Neural progenitor cell (in vitro differentiated cells): ENCODE data around the gene UBE2O. TPM values are rescaled to one million over a fixed set of nuclear protein-coding genes. Genes with fewer than 3 reads are reported as not detected.

Experiments
- DNase-seq: peaks from one replicate; pipeline ENCODE4 v3.0.0-alpha.2; 2016; ENCODE audit warnings: low spot score
- H2AFZ ChIP-seq: fragments of 200-600 bp; sonication (generic); replicated peaks from 2 replicates; pipeline ENCODE4 v1.6.1; 2016; ENCODE audit warnings: antibody characterized with exemption
- H3F3A ChIP-seq: fragments of 200-600 bp; sonication (generic); 2 replicates; pipeline ENCODE4 v1.6.1; 2016; ENCODE audit warnings: antibody characterized with exemption, low read depth
- H3K27ac ChIP-seq: fragments of 200-600 bp; sonication (generic); 2 replicates; pipeline ENCODE4 v1.5.1; 2016; ENCODE audit warnings: mild to moderate bottlenecking
- H3K27me3 ChIP-seq: fragments of 200-600 bp; sonication (generic); 2 replicates; pipeline ENCODE4 v1.6.1; 2016; ENCODE audit warnings: mild to moderate bottlenecking, moderate library complexity
- H3K36me3 ChIP-seq: fragments of 200-600 bp; sonication (generic); 2 replicates; pipeline ENCODE4 v1.5.1; 2016
- H3K4me1 ChIP-seq: fragments of 200-600 bp; sonication (generic); 2 replicates; pipeline ENCODE4 v1.6.1; 2016; ENCODE audit warnings: mixed run types
- H3K4me2 ChIP-seq: fragments of 200-600 bp; sonication (generic); 2 replicates; pipeline ENCODE4 v1.6.1; 2016
- H3K4me3 ChIP-seq: fragments of 200-600 bp; sonication (generic); 2 replicates; pipeline ENCODE4 v1.5.1; 2016
- H3K79me2 ChIP-seq: fragments of 200-600 bp; sonication (generic); 2 replicates; pipeline ENCODE4 v1.6.1; 2016; ENCODE audit warnings: low read depth
- H3K9ac ChIP-seq: fragments of 200-600 bp; sonication (generic); 2 replicates; pipeline ENCODE4 v1.6.1; 2016
- H3K9me3 ChIP-seq: fragments of 200-600 bp; sonication (generic); 2 replicates; pipeline ENCODE4 v1.5.1; 2016; ENCODE audit warnings: low read depth
- H4K20me1 ChIP-seq: fragments of 200-600 bp; sonication (generic); 2 replicates; pipeline ENCODE4 v1.6.1; 2016; ENCODE audit warnings: low read depth
- H3K27ac Mint-ChIP-seq: 3 replicates; pipeline ENCODE4 v1.8.0; 2021; ENCODE audit warnings: mixed read lengths
- H3K27me3 Mint-ChIP-seq: 2 replicates; pipeline ENCODE4 v1.8.0; 2022; ENCODE audit warnings: low read depth, mild to moderate bottlenecking, inconsistent platforms, moderate library complexity, mixed read lengths; ENCODE audit not compliant: insufficient read depth
- H3K36me3 Mint-ChIP-seq: 3 replicates; pipeline ENCODE4 v1.8.0; 2021; ENCODE audit warnings: mixed read lengths
- H3K4me1 Mint-ChIP-seq: 3 replicates; pipeline ENCODE4 v1.8.0; 2021; ENCODE audit warnings: mixed read lengths
- H3K4me3 Mint-ChIP-seq: 3 replicates; pipeline ENCODE4 v1.8.0; 2021; ENCODE audit warnings: mild to moderate bottlenecking, moderate library complexity, mixed read lengths
- H3K9me3 Mint-ChIP-seq: 3 replicates; pipeline ENCODE4 v1.8.0; 2020; ENCODE audit warnings: mixed read lengths
- EZH2 ChIP-seq: fragments of 200-600 bp; sonication (generic); IDR thresholded peaks from 2 replicates; pipeline ENCODE4 v1.6.1; 2017; ENCODE audit warnings: antibody characterized with exemption, mild to moderate bottlenecking, moderate library complexity
- EZH2phosphoT487 ChIP-seq: fragments of 200-600 bp; sonication (generic); IDR thresholded peaks from 2 replicates; pipeline ENCODE4 v1.6.1; 2017; ENCODE audit warnings: antibody characterized with exemption
- total RNA-seq: library from RNA; depleted of rRNA; stranded (reverse); fragments of >200 nt; gene quantifications from 2 replicates; pipeline ENCODE4 v1.2.3, GENCODE V29; 2015; ENCODE audit warnings: low replicate concordance
- TF ChIP-seq, protein P1 (sequence below): fragments of 200-600 bp; sonication (generic); IDR thresholded peaks from 2 replicates; pipeline ENCODE4 v1.5.1; 2017; ENCODE audit warnings: antibody characterized with exemption, mild to moderate bottlenecking

The UBE2O gene
- total RNA-seq, 1 donor from 2014 or later = 20.6 TPM

DNA sequence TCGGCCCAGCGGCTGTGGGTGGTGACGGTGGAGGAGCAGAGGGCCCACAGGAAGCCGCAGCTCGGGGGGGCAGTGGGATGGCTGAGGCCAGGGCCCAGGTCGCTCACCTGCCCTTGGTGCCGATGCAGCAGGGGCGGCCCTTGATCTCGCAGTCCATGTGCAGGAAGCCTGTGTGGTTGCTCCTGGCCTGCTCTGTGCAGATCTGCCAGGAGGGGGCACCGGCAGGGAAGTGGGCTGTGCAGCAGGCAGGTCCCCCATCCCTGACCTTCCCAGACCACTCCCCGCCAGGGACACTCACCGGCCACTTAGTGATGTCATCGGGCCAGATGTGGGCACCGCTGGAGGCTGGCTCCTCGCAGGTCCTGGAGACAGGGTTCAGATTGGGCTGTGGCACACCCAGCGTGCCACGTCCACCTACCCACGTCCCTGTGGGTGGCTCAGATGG, 20.6 kb upstream of the UBE2O start:
- H3K27ac Mint-ChIP-seq = no peak overlapping the region
- Histone ChIP-seq H3K27ac (no peak overlapping the region), H4K20me1 (no peaks in the 10 kb centered on the region), H3K9ac (no peak overlapping the region), H3K4me2 (no peak overlapping the region), H3K79me2 (no peaks in the 10 kb centered on the region), H3F3A (no peaks in the 10 kb centered on the region), H2AFZ (no peak overlapping the region), H3K4me3 (no peak overlapping the region), H3K4me1 (no peaks in the 10 kb centered on the region), H3K27me3 (no peaks in the 10 kb centered on the region), H3K36me3 (no peaks in the 10 kb centered on the region), H3K9me3 (no peaks in the 10 kb centered on the region)
- no peaks in the 10 kb centered on the region for H3K36me3 Mint-ChIP-seq
- peaks cover 5% of the 10 kb centered on the region for H3K4me1 Mint-ChIP-seq
- DNase-seq = peak; percentile 68
- peaks cover 10% of the 10 kb centered on the region for H3K27me3 Mint-ChIP-seq
- H3K9me3 Mint-ChIP-seq = no peaks in the 10 kb centered on the region
- TF ChIP-seq, protein P1, sequence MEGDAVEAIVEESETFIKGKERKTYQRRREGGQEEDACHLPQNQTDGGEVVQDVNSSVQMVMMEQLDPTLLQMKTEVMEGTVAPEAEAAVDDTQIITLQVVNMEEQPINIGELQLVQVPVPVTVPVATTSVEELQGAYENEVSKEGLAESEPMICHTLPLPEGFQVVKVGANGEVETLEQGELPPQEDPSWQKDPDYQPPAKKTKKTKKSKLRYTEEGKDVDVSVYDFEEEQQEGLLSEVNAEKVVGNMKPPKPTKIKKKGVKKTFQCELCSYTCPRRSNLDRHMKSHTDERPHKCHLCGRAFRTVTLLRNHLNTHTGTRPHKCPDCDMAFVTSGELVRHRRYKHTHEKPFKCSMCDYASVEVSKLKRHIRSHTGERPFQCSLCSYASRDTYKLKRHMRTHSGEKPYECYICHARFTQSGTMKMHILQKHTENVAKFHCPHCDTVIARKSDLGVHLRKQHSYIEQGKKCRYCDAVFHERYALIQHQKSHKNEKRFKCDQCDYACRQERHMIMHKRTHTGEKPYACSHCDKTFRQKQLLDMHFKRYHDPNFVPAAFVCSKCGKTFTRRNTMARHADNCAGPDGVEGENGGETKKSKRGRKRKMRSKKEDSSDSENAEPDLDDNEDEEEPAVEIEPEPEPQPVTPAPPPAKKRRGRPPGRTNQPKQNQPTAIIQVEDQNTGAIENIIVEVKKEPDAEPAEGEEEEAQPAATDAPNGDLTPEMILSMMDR = peak; percentile 55
- TF ChIP-seq EZH2 = no peak
- no peak overlapping the region for H3K4me3 Mint-ChIP-seq

DNA sequence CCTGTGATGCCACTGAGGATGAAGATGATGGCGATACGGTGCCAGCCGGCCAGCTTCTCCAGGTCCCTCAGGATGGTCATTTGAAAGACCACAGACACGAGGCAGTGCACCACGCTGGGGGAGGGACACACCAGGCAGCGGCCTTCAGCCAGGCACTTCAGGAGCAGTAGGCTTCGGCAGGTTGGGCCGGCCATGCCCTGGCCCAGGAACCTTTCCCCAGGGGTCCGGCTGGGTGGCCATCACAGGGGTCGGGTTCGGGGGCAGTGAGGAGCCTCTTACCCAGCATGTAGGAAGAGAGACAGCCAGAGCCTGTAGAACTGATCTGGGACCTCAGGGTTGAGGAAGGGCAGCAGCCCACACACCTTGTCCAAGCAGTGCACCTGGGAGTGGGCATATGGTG, 19.8 kb upstream of the UBE2O start:
- H2AFZ ChIP-seq = no peak overlapping the region
- H3K27me3 ChIP-seq = no peaks in the 10 kb centered on the region
- no peaks in the 10 kb centered on the region for H3K36me3 ChIP-seq
- Mint-ChIP-seq H3K9me3 (no peaks in the 10 kb centered on the region), H3K4me1 (peaks cover 2% of the 10 kb centered on the region), H3K4me3 (no peak overlapping the region), H3K27ac (no peak overlapping the region), H3K36me3 (no peaks in the 10 kb centered on the region), H3K27me3 (peaks cover 5% of the 10 kb centered on the region)
- H3K4me2 ChIP-seq = no peak overlapping the region
- H3K4me3 ChIP-seq = no peak overlapping the region
- peaks cover under 1% of the 10 kb centered on the region for H3F3A ChIP-seq
- no peak overlapping the region for H3K27ac ChIP-seq
- no peaks in the 10 kb centered on the region for H4K20me1 ChIP-seq
- TF ChIP-seq, protein P1 = no peak
- no peak for TF ChIP-seq EZH2phosphoT487
- H3K9ac ChIP-seq = no peak overlapping the region
- H3K9me3 ChIP-seq = no peaks in the 10 kb centered on the region
- DNase-seq = no peak
- no peaks in the 10 kb centered on the region for H3K79me2 ChIP-seq
- peaks cover 6% of the 10 kb centered on the region for H3K4me1 ChIP-seq

DNA sequence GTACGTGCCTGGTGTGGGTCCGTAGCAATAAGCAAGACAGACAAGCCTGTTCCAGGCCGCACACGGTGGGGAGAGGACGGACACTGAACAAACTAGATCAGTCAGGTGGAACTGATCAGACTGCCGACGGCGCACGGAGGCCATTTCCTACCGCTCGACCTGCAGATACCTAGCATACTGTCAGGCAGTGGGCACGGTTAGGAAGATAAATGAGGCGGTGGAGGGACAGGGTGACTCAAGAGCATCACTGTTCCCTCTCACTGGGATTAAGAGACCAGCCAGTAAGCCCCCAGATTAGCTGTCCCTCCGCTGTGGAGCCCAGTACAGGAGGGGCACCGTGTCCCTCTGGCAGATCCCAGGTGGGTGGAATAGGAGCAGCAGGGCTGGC, 19.3 kb upstream of the UBE2O start:
- H3K27ac Mint-ChIP-seq = no peak overlapping the region
- H3F3A ChIP-seq = peaks cover 5% of the 10 kb centered on the region
- no peaks in the 10 kb centered on the region for H3K27me3 ChIP-seq
- no peak for TF ChIP-seq EZH2
- no peak for TF ChIP-seq EZH2phosphoT487
- TF ChIP-seq, protein P1 = no peak
- peaks cover 11% of the 10 kb centered on the region for H3K4me1 ChIP-seq
- no peak overlapping the region for H3K4me3 ChIP-seq
- no peak overlapping the region for H2AFZ ChIP-seq
- H3K4me1 Mint-ChIP-seq = peaks cover 5% of the 10 kb centered on the region
- H3K36me3 ChIP-seq = no peaks in the 10 kb centered on the region
- H3K9ac ChIP-seq = no peak overlapping the region
- no peak for DNase-seq
- H3K27me3 Mint-ChIP-seq = peaks cover 5% of the 10 kb centered on the region
- H3K4me2 ChIP-seq = no peak overlapping the region
- no peaks in the 10 kb centered on the region for H3K79me2 ChIP-seq
- H3K36me3 Mint-ChIP-seq = no peaks in the 10 kb centered on the region
- no peak overlapping the region for H3K27ac ChIP-seq
- no peak overlapping the region for H3K4me3 Mint-ChIP-seq
- H3K9me3 ChIP-seq = no peaks in the 10 kb centered on the region
- no peaks in the 10 kb centered on the region for H4K20me1 ChIP-seq
- H3K9me3 Mint-ChIP-seq = no peaks in the 10 kb centered on the region
